DMS53 treated with DMSO at 0.1 percent for 48 hours (cell line): Measurements from ENCODE around the gene SLC9A6.
"Not testable (repeated sequence)": the region's sequence is repeated elsewhere in the genome, so short reads cannot be mapped to it uniquely, and the experiment has no call there.

Source experiments
- DNase-seq: peaks from one replicate; lab custom pipeline; 2025; ENCODE audit not compliant: unreplicated experiment; lab: John Stamatoyannopoulos, UW

SLC9A6 gene

GRCh38 chrX:136061696-136062095 is 76.5 kb downstream of the SLC9A6 start:
- DNase-seq = no peak

DNA sequence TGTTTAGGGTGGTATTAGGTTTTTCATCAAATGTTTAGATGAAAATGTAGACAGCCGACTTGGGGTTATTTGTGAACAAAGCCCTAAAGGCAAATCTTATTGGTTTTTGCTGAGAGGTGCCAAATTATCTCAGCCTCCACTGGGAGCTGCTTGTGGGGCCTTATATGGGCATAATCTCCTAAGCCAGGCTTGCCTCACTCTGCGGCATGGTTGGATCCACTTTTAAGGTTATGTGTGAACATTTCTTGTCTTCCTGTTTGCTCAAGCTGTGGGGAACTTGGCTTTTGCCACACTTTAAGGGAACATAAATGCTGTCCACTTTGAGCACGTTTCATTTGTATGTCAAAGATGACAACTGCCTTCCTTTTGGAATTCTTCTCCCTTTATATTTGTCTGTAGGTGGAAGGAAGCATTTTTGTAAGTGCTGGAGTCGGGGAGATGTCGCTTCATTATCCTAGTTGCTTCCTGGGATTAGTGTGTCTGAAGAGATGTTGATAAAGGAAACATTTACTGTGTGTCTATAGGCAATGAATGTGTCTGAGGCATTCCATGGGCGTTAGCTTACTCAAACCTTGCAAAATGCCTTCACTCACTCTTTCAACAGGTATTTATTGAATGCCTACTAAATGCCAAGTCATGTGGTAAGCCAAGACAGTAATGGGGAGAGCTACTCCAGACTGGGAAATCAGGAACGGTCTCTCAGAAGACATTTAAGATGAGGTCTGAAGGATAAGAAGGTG is 78.3 kb downstream of the SLC9A6 start:
- no peak for DNase-seq

GRCh38 chrX:136064661-136065043 is 79.4 kb downstream of the SLC9A6 start:
- DNase-seq = no peak

DNA sequence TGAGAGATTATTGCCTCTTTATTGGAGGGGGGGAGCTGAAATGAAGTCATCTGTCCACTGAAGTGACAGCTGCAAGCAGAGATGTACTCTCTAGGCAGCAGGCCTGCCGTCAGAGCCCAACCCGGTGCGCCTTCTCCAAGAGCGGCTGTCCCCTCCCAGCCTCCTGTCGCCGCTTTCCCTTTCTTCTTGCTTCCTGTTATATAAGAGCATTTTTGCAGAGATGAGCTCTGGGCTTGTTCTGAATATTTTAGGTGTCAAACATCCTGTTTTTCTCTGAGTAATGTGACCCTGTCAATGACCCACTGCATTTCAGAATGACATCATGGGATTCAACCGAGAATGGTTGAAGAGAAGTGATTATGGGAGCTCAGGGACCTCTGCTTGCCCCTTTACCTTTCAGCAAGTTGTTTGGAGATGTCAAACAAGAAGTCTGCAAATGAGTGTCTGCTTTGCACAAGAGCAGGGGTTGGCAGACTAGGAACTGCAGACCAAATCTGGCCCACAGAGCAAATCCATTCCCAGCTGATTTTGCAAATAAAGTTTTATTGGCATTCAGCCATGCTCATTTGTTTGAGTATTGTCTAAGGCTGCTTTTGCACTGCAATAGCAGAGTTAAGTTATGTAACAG is 79.9 kb downstream of the SLC9A6 start:
- DNase-seq = peak; percentile 29

DNA sequence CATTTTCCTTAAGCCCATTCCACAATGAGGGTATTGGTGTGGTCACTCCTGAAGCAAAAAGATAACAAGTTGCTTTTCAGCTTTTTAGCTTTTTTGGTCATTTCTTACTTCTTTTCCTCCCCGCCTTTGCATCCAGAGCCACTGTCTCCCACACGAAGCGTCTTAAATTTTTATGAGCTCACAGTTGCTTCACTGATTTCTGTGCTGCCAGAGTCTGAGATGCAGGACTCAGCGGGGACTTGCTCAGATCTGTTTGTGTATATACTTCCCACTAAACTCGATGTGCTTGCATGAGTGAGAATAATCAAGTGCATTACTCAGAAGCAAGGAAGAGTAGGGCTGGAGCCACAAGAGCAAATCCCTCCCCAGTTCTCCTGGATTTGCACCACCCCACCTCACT is 81.9 kb downstream of the SLC9A6 start:
- DNase-seq = no peak

- DNase-seq = no peak
Measured at GRCh38 chrX:136067966-136068365, 82.7 kb downstream of the SLC9A6 start.

- no peak for DNase-seq
Measured at GRCh38 chrX:136076942-136077341, 91.7 kb downstream of the SLC9A6 start.

GRCh38 chrX:136080766-136081165 is 95.5 kb downstream of the SLC9A6 start:
- no peak for DNase-seq

DNA sequence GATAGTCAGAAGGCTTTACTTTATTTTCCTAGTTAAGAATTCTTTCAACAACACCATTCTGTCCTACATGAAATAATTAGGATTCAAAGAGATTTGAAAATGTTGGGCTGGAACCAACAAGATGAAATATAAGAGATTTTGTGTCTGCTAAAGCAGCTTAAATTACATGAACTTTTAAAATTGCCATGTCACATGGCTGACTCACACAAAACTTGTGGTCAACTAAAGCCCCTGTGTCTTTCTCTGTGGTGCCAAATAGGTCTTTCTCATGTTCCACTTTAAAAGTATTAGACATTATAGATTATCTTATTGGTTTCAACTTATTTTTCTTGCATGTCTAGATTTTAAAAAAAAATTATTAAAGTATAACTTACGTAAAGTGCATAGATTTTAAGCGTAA is 101.3 kb downstream of the SLC9A6 start:
- DNase-seq = no peak

GRCh38 chrX:136091898-136092297 is 106.7 kb downstream of the SLC9A6 start:
- not testable (repeated sequence) for DNase-seq

DNA sequence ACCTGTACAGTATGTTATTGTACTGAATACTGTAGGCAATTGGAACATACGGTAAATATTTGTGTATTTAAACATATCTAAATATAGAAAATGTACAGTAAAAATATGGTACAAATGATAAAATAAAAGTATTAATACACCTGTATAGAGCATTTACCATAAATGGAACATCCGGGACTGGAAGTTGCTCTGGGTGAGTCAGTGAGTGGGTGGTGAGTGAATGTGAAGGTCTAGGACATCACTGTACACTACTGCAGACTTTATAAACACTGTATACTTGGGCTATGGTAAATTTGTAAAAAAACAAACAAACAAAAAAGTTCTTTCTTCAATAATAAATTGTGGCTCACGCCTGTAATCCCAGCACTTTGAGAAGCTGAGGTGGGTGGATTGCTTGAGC is 109.7 kb downstream of the SLC9A6 start:
- DNase-seq = no peak
